Activated gamma-delta T cell (primary cell): Measurements from ENCODE around the gene RETSAT.
"Not testable (repeated sequence)": the region's sequence is repeated elsewhere in the genome, so short reads cannot be mapped to it uniquely, and the experiment has no call there.

Experiments used
- DNase-seq: peaks from one replicate; lab custom pipeline; 2025; lab: John Stamatoyannopoulos, UW

RETSAT gene

DNA sequence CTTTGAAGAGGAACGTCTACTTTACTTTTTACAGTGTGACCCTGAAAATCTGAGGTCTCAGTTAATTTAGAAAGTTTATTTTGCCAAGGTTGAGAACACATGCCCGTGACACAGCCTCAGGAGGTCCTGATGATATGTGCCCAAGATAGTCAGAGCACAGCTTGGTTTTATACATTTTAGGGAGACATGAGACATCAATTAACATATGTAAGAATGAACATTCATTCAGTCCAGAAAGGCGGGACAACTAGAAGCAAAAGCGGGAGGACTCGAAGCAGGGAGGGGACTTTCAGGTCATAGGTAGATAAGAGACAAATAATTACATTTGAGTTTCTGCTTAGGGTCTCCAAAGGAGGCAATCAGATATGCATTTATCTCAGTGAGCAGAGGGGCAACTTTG lies 23.9 kb upstream of the RETSAT start:
- no peak for DNase-seq

DNA sequence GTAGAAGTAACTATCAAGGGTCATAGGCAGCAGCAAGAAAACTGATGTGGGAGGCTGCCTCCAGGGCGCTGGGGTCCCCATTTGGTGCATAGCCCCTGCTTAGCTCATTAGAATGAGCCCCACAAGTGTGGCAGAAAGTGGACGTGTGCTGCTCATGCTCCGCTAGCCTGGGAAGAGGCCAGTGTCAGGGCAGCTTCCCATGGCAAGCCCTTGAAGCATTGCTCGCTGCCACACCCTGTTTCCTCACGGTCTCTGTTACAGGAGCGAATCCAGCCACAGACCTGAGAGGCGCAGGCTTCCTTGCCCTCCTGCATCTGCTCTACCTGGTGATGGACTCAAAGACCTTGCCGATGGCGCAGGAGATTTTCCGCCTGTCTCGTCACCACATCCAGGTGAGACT lies 22.8 kb upstream of the RETSAT start:
- DNase-seq = no peak

DNA sequence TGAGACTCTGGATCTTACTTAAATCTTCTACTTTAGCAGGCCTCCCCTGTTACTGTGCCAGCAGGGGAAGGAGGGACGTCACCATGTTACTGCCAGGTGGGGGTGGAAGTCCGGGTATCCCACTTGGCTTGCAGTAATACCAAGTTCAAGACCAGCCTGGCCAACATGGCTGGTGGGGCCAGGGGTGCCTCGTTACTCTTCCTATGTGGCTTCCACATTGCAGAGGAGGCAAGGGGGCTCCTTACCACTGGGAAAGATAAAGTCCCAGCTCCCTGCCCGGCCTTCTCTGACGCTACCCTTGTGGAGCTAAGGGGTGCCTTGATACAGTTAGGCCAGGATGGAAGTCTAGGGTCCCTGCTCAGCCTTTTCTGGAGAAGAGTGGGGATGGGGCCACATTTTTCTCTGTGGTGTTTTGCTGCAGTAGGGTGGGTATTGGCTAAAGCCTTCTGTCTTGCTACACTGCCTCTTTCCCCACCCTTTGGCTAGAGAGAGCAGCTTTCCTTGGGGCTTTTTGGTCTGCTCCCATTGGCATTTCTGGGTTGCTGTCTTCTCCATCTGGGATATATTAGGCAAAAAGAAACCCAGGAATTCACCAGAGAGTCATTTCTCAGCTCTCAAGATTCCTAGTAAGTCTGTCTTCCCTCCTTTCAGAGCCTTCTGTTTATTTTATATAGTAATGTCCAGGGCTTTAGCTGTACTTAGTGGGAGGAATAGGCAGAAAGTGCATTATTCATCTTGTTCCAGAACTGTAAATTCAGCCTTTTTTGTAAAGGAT lies 22.1 kb upstream of the RETSAT start:
- no peak for DNase-seq

DNA sequence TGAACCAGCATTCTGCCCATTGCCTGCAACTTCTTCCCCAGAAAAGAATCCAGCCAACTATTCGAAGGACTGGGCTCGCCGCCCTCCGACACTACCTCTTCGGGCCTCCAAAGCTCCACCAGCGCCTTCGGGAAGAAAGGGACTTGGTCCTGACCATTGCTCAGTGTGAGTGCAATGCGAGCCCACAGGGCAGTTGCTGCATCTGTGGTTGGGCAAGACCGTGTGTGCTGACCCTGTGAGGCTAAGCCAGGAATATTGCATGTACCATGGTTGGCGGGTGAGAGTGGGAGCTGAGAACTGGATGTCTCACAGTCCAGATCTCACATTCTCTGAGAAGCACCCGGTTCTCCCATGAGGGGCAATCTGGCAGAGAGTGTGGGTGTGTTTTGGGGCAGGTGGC lies 16.7 kb upstream of the RETSAT start:
- DNase-seq = no peak

DNA sequence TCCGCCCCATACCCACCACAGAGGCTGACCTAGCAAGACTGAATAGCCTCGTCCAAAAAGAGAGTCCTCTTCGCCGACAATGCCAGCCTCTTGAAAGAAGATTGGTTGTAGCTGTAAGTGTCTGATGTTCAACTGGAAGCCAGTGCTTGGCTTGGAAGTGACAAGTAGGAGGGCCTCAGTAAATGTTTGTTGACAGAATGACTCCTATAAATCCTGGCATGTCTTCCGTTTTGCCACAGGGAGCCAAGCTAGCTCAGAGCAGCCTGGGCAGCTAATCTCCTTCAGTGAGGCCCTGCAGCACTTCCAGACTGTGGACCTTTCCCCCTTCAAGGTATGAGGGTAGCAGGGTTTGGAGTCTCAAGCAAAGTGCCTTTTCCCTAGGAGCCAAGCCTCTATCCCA lies 15.2 kb upstream of the RETSAT start:
- no peak for DNase-seq

DNA sequence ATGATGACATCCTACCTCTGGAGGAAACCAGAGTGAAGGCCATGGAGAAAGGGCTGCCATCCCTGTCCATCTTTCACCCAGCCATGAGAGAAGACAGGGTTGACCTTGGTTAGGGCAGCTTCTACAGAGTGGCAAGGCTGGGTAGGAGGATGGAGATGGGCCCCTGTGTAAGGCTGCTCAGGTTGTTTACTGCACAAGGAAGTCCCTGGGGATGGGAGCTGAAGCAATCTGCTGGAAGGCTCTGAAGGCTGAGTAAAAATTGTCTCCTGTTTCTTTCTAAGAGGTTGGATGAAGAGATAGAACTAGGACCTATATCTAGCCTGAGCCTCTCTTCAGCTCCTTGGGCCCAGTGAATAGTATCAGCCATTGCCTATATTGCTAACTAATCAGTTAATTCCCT lies 14.6 kb upstream of the RETSAT start:
- no peak for DNase-seq

DNA sequence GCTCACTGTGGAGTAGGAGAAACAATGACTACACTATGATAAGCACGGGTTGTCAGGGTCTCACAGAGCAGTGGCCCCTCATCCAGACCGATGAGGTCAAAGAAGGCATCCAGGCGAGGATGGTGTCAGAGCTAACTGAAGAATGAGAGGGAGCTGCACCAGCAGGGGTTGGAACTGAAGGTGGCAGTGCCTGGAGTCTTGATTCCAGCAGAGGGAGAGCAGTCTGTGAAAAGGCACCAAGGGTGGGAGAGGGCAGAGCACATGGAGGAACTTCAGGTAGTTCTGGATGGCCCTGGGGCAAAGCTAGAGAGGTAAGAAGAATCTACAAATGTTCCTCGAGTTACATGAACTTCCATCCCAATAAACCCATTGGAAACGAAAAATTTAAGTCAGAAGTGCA lies 12.9 kb upstream of the RETSAT start:
- DNase-seq = no peak

DNA sequence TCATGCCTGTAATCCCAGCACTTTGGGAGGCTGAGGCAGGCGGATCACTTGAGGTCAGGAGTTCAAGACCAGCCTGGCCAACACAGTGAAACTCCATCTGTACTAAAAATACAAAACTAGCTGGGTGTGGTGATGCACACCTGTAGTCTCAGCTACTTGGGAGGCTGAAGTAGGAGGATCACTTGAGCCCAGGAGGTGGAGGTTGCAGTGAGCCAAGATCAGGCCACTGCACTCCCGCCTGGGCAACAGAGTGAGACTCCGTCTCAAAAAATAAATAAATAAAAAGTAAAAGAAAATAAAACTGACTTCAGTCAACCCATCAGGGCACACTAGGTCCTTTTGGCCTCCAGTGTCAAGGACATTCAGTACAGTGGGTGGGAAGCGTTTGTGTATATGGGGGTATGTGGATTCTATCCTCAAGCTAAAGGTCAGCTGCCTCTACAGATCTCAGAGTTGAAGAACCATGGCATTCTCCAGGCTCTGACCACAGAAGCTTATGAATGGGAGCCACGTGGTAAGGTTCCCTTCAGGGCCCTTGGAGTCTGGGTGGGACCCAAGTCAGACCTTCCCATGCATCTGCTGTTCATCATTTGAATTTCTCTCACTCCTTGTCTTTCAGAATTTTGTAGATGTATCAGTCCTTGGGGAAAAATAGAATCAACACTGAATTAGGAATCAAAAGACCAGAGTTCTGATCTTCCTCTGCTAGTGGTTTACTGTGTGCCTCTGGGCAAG lies 8.5 kb upstream of the RETSAT start:
- not testable (repeated sequence) for DNase-seq

DNA sequence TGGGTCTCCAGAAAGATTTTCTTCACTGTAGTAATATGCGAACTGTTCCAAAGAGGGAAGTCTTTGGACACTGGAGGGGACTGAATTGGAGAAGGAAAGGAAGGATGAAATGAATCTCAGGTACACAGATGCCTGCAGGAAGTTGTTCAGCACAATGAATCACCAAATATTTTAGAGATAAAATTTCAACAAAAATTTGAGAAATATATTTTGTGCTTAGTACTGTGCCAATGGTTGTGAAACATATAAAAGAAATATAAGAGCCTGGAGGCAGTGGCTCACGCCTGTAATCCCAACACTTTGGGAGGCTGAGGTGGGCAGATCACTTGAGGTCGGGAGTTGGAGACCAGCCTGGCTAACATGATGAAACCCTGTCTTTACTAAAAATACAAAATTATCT lies 3.4 kb upstream of the RETSAT start:
- no peak for DNase-seq

DNA sequence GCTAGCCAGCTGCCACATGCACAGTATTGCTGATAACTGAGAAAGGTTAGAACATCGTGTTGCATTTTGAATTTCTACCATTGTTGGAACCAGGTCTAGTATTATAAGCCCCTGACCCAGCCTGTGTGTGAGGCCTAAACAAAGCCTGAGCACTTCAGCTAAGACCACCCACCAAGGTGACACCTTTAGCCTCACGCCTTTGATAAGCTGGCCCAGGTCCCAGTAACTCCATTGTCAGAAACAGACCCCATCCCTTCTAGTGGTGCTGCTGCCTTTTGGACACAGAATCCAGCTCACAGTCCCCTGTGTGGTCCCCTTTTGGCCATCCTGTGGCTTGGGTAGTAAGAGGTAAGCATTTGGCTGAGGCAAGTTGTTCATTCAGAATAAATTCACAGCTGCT lies 1.9 kb upstream of the RETSAT start:
- no peak for DNase-seq

DNA sequence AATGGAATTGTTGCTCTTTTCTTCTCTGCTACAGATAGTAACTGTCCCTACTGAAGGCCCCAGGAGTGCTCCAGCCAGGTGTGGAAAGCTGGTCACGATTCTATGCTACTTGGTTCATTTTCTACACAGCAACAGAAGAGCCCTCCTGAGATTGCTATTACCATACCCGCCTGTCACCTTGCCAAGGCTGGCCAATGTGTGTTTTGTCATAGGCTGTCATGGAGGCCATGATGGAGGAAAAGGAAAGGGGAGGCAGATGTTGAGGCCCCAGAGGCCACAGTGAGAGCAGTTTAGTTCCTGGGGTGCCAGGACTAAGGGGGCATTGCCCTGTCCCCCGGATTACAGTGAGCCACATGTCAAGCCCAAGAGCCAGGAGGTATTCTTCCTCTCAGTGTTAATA lies 1.2 kb upstream of the RETSAT start:
- no peak for DNase-seq

DNA sequence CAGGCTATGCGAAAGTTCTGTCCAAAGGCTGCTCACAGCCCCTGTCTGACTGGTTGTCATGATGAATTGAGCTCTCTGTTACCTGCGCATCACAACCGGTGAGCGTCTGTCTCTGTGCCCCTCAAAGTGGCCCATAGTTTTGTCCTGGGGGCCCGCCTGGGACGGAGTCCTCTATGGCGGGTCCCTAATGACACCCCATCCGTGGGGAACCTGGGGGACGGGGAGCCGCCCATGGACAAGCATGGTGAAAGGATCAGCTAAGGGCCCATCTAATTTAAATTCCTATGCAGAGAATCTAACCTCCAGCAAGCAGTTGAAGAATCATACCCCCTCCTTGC lies 714 bp upstream of the RETSAT start:
- DNase-seq = no peak

DNA sequence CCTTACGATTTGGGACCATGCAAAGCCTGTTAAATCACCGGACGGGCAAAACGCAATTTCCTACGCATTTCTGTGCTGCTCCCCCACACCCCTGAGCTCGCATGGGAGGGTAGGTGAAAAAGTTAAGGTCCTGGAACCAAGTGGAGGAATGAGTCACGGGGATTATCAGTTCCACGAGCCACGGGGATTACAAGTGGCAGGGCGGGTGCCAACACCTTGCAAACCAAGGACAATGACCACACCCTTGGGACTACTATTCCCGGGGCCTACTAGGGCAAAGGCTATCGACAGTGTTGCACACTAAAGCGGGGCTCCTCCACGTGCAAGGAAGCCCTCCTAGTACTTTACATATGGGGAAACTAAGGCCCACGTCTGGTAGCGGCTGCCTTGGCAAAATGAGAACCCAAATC lies 447 bp downstream of the RETSAT start:
- DNase-seq = no peak

DNA sequence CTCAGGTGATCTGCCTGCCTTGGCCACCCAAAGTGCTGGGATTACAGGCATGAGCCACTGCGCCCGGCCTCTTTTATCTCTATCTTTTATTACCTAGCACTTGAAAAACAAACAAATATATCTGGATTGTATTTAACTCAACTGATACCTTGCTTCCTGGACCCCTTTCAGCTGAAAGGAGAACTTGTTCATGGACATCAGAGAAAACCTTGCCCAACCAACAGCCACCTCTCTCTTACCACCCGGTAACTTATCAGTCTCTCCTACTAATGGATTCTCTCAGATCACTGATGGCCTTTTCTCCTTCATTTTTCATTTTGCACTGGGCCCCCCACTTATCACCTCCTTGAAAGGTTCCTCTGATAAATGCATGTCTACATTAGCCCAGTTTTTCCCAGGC lies 6.7 kb downstream of the RETSAT start:
- no peak for DNase-seq

DNA sequence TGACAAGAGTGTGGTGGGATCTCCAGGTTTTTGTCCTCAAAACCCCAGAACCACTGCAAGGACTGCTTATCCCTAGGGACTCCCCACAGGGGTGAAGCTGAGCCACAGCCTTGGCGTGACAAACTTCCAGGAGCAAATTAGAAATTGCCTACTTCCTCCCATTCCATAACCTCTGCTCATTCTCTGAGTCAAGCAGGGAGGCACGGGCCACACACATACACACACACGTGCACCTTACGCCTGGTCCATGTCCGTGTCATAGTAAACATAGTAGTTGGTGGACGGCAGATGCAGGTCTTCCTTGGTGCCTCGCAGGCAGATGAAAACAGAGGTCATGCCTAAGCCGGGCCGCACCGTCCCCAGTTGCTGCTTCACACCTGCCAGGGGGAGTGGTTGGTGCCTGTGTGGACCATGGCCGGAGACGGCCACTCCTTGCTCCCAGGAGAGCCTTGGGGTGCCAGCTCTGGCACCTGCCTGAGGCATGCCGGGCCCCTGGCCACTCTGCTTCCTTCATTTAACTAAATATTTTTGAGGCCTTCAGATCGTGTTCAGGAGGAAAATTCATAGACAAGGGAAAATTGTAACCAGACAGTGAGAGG lies 9.9 kb downstream of the RETSAT start:
- no peak for DNase-seq

DNA sequence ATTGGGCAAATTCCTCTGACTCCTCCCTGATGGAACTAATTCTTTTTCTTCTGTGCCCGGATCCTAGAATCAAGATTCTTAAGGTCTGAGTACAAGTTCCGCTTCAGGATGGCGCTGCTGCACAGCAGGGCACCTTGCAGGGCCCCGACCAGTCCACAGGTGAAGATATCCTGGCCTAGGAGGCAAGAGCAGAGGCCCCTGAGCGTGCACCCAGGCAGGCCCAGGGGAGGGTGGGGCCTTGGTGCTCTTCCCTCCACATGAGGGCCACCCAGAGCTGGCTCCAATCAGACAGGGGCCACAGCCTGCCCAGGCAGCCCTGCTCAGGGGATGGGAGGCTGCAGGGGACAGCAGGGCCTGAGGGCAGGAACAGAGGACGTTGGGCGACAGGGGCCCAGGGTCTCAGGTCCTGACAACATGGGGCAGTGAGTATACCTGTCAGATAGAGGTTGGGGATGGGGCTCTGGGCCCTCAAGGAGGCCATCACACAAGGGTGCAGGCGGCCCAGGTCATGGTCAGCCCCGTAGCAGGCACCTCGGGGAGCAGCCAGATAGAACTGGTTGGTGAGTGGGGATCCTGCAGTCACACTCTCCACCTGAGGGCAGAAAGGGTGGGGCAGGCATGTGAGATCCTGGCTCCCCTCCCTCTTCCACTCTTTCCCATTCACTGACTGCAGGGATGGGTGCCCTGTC lies 11.0 kb downstream of the RETSAT start:
- DNase-seq = not testable (repeated sequence)

DNA sequence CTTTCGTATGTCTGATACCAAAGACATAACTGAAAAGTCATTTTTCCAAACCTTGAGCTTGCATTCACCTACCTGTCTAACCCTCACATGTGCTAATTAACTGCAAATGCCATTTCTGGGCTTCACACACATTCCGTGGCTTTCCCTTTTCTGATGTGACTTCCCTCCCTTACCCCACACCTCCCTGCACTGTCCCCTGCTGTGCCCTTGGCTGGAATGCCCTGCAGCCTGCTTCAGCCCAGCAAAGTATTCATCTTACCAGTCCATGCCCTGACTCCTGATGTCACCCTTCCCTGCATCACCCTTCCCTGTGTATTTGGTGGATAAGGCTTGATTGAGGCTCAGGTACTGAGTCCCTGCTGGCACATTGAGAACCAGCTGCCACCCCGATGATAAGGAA lies 12.2 kb downstream of the RETSAT start:
- DNase-seq = no peak

DNA sequence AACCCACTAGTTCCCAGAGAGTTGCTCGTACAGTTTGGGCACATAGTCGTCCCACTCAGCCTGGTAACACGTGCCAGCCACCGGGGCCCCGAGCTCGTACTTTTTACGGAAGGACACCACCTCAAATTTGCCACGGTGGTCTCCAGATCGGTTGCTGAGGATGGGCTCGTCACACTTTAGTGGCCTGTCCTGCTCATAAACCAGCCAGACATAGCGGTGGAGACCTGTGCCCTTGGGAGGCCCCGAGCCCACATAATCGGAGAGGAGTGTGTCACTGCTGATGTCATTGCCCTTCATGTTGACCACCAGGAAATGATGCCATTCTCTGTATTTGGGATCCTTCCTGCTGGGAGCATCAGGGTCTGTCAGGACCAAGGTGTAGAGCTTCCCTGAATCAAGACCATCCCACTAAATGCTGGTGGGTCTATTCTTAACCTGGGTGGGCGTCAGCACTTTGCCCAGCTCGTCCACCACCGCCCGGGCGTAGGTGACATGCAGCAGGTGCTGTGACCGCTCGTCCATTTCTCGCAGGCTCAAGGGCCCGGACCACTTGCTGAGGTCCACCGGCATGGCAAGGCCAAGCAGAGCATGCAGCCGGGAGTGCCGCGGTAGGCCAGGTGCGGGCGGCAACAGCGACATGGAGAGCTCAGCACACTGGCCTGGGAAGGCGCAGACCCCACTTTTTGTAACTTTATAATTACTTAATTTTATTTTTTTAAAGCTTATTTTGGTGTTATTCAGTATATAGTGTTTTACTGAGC lies 12.9 kb downstream of the RETSAT start:
- DNase-seq = no peak

DNA sequence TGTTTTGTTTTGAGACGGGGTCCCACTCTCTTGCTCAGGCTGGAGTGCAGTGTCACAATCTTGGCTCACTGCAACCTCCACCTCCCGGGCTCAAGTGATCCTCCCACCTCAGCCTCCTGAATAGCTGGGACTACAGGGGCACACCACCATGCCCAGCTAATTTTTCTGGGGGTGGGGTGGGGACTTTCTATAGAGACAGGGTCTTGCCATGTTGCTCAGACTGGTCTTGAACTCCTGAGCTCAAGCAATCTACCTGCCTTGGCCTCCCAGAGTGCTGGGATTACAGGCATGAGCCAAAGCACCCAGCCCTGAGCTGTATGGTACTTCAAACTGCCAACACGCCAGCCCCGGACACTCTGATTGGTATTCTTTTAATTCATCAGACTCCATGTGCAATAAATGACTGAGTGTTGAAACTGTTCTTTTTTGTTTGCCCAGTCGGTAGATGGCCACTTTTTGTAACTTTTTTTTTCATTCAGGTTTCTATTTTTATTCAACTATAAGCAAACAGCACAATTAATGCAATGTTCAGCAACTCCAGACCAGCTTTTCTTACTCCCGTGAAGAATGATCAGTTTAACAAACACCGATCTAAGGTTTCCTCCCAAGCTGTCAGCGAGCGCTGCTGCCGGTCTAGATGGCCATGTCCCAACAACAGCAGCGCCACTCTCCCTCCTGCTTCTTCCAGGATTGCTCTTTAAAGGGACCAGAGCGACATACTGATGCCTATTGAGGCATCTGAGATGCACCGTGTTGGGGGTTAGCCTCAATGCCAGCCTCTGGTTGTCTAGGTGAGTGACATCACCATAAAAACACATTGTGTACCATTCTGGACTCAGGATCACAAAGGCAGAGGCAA lies 14.1 kb downstream of the RETSAT start:
- DNase-seq = no peak

DNA sequence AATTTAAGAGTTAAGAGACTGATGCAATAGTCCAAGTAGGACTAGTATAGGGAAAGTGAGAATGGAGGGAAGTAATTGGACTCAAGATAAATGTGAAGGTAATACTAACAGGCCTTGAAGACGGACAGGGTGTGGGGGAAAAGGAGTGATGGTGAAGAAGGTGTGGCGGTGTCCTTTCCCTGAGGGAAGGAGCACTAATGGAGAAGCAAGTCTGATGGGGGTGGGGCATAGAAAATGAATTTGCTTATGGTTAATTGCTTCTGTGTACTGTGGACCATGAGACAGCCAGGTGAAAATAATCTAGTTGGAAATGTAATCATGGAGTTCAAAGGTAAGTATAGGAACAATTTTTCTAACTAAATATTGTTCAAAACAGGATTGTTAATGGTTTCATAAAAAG lies 19.4 kb downstream of the RETSAT start:
- DNase-seq = no peak

DNA sequence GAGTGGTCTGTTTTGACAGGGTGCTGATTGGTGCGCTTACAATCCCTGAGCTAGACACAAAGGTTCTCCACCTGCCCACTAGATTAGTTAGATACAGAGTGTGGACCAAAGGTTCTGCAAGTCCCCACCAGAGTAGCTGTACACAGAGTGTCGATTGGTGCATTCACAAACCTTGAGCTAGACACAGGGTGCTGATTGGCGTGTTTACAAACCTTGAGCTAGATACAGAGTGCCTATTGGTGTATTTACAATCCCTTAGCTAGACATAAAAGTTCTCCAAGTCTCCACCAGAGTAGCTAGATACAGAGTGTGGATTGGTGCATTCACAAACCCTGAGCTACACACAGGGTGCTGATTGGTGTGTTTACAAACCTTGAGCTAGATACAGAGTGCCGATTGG lies 20.5 kb downstream of the RETSAT start:
- not testable (repeated sequence) for DNase-seq
